NOMO-1 (cell line): ENCODE data around the gene DPYSL4.

ENCODE experiments used
- DNase-seq, 2 experiments: peaks; one replicate each; lab custom pipeline; 2025; ENCODE audit not compliant: unreplicated experiment in 2 of 2; lab: John Stamatoyannopoulos, UW

DPYSL4 gene

DNA sequence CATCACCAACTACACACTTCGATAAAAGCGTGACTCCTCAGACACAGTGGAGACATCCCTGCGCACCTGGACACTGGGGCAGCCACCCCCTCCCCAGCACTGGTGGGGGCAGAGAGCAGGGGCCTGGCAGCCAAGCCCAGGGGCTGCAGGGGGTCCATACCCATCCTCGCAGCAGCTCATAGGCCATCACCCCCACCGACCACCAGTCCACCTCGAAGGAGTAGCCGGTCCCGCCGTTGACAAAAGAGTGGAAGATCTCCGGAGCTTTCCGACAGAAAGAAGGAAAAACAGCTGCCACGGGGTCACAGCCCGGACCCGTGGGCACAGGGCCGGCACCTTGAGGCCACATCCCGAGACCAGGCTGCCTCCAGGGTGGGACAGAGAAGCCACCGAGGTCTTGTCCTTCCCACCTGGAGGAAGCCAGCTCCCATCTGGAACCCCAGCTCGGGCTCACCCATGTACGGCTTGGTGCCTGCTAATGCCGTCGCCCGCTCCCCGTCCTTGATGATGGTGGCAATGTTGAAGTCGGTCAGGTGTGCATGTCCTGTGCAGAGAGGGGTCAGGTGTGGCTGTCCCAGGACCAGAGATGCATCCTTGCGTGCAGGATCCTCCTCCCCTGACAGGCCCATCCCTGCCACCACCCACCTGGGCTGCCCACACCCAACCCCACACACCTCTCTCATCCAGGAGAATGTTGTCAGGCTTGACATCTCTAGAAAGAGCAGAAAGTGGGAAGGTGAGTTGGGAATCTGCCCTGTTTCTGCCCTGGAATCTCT lies 38.5 kb downstream of the DPYSL4 start:
- no peak for DNase-seq

DNA sequence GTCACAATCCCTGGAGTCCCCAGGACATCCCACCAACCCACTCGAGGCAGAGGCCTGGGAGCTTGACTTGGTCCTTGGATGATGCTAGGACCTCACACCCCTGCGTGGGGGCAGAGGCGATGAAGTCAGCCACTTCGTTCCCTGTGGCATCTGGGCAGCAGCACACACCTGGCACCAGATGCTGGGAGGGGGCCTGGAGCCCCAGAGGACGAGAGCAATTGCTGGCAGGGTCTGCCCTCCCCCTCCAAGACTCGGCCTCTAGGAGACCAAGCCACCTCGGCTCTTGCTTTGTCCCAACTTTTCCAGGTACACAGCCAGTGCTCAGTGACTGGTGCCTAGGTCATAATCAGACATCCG lies 39.1 kb downstream of the DPYSL4 start:
- DNase-seq = no peak

DNA sequence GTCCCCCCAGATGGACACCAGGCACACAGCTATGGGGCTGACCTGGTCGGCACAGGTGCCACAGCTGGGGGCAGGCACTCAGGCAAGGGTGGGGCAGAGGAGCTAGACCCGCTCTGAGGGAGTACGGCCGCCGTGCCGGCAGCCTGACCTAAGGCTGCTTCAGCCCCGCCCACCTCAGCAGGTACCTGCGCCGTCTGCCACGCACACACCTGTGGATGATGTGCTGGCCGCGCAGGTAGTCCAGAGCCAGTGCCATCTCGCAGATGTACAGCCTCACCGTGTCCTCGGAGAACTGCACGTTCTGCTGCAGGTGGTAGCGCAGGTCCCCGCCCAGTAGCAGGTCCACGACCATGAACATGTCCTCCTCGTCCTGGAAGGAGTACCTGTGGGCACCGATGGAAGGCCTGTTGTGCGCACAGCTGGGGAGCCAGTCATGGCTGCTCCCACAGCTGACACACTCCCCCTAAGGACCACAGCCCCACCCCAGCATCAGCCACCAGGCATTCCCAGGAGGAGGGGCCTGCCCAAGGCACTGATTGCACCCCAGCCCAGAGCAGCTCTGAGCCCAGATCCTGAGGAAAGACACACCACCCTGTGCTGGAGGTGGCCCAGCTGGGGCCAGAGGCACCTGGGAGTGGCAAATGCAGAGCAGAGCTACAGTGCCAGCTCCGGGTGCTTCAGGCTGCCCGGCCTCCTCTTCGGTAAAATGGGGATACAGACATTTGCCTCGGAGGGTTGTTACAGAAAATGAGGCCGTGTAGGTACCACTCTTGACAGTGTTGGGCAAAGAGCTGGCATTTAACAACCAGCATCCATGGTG lies 40.0 kb downstream of the DPYSL4 start:
- no peak for DNase-seq

DNA sequence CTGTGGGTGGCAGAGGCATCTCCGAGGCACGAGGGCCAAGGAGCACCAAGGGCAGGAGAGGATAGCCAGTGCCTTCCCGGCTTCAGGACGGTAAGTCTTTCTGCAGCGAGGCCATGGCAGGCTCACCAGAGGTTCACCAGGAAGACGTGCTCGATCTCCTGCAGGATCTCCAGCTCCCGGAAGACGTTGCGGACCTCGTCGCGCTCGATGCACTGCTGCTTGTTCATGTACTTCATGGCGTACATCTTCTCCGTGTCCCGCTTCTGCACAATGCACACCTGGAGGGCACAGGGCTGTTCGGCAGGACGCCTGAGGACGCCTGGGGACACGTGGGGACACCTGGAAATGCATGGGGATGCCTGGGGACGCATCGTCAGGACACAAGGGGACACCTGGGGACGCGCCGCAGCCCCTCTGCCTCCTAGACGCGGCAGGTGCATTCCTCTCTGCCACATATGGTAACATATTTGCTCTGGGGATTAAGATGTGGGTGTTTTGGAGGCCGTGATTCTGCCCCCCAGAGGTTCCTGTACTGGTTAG lies 41.2 kb downstream of the DPYSL4 start:
- DNase-seq = no peak

DNA sequence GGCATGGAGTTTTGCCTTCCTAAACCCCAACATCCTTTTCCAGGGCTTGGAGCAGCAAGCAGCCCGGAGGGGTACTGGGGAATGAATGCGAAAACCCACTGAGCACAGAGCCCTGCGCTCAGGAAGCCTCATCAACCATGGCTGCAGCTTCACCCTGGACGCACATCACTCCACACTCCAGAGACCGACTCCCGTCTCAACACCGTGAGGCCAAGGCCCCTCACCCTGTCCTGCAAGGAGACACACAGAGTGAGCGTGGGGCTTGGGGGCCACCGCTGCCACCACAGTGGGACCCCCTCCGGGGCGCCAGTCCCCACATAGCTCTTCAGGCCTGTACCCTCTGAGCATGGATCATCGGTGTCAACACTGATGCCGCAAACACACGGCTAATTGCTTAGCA lies 41.9 kb downstream of the DPYSL4 start:
- DNase-seq = no peak

DNA sequence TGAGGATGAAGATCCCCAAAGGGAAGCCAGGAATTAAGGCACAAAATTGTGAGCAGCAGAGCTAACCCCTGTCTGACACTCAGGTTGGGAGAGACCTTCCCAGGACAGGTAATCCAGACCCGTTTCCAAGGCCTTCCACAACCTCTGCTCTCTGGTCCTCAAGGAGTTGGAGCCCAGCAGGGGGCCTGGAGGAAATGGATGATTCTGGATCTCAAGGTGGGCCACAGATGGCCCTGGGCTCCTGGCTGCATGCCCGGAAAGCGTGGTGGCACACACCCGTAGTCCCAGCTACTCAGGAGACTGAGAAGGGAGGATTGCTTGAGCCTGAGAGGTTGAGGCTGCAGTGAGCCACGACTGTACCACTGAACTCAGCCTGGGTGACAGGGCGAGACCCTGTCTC lies 42.3 kb downstream of the DPYSL4 start:
- no peak for DNase-seq

DNA sequence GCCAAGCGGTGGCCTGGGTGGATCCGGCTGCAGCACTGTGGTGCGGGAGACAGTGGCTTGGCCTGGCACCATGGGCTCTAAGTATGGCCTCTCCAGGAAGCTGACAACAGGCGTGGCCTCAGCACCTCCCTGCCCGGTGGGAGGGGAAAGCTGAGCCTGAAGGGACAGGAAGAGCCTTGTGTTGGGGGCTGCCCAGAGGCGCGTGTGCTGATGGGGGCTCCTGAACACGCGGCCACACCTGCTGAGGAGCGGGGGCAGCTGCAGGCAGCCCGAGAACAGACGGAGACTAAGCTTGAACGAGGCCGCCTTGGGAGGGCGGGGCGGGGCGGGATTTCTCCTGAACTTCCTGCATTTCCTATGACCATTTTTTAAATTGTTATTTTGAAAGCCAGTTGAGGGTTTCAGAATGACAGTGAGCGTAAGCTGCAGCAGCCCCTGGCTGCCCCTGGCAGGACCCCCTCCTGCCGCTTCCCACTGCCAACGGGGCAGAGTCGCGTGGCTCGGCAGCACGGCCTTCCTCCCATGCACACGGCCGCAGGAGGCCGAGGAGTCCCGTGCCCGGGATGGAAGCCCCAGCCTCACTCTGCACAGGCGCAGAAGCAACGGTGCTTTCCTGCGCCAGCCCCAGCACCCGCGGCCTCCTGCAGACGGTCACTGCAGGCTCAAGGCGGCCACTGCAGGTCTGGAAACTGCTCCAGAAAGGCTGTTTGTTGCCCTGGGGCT lies 43.2 kb downstream of the DPYSL4 start:
- no peak for DNase-seq

DNA sequence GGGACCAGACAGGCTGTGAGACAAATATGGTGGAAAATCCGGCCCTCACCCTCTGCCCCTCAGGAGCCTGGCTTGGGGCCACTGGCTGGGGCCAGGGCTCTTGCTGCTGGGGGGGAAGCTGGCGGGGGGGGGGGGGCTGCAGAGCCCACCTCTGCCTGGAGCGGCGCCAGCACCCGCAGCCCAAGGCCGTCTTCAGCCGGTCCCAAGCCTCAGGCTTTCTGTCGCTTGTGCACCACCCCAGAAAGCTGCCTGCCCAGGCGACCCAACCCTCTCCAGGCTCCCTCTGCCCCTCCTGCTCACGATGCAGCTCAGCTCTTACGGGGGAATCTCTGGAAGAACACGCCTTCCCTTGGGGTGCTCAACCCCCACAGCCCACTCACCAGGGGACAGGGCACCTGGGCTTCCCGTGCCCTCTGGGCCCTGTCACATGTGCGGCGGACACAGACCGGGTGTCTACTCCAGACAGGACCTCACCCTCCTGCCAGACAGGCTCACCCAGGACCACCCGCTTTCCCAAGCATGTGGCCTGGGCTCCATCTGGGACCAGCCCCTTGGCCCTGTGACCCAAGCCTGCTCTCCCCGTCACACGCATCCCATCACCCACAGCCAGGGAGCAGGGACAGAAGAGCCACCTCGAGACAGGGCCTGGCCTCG lies 43.9 kb downstream of the DPYSL4 start:
- DNase-seq = no peak

DNA sequence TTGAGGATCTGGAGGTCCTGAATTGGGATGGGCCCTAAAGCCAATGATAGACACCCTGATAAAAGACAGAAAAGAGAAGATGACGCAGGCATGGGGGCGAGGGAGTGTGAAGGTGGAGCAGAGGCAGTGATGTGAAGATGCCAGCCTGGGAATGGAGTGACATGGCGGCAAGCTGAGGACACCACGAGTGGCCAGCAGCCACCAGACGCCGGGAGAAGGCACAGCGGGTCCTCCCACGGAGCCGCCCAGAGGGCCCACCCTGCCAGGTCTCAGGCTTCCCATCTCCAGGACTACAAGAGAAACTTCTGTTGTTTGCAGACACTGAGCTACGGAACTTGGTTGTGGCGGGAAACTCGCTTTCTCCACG lies 44.9 kb downstream of the DPYSL4 start:
- DNase-seq = no peak

DNA sequence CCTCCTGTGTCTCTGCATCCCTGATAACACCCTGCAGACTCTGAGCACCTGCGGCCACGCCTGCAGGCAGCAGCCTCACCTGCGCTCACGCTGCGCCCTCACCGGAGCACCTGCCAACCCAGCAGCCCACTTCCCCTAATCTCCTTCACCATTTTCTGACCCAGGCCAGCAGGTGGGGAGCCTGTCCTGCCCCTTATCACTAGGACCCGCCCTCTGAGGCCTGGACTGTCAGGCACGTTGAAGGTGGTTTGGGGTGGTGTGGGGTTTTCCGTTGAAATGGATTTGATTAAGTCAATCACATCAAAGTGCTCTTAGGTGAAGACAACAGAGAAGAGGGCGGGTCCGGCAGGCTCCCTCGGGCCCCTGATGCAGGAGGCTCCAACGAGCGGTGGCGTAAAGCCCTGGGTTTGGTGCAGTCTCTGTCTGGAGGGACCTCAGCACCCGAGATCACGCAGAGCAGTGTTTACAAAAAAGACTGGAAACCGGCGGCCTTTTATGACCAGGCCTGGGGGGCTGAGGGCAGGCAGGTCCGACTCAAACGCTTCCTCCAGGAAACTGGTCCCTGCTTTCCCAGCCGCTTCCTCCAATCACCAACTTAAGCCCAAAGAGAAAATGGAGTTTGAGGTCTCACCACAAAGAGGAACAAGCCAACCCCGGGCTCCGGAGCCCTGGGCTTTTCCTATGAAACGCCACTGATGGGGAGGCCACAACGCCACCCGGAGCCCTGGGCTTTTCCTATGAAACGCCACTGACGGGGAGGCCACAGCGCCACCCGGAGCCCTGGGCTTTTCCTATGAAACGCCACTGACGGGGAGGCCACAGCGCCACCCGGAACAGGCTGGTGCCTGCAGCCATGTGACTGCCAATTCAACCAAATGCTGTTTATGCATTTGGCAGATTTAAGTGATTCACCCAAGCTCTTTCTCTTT lies 45.5 kb downstream of the DPYSL4 start:
- DNase-seq = peak; percentile 75

DNA sequence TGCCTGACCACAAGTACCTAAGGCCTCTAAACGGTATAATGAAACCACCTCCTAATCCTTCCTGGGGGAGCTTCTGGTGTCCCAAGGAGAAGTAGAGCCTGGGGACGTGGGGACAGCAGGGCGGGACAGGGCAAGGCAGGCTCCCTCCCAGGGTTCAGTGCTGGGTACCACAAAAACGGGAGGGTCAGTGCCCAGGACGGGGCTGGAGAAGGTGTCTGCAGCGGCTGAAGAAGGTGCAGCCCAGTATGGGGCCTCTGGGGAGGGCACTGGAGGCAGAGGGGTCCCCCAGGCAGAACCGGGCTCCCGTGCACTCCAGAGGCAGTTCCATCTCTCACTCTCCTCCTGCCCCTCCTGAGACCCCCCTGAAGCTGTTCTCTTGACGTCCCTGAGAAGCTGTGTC lies 46.2 kb downstream of the DPYSL4 start:
- no peak for DNase-seq

DNA sequence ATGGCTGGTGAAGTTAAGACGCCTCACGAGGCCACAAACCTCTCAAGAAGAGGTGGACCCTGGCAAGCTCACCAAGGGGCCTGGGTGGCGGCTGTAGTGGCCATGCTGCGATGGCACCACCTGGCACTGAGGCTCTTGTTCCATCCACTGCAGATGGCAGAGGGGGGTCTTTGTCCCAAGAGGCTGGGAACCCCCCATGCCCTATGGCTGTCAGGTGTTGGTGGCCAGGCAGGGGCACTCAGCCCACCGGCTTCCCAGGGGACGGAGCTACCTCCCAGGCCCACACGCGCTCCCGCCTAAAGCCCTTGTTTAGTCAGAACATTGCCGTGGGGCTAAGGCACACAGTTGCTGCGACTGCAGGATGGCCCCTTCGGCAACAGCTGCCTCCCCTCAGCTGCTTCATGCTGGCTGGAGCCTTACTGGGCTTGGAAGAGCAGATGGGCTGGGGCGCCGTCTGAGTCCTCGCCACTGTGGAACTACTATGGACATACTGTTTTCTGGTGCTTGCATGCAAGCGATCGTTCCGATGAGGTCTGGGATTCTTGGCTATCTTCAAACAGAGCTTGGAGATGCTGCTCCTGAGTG lies 46.8 kb downstream of the DPYSL4 start:
- no peak for DNase-seq

DNA sequence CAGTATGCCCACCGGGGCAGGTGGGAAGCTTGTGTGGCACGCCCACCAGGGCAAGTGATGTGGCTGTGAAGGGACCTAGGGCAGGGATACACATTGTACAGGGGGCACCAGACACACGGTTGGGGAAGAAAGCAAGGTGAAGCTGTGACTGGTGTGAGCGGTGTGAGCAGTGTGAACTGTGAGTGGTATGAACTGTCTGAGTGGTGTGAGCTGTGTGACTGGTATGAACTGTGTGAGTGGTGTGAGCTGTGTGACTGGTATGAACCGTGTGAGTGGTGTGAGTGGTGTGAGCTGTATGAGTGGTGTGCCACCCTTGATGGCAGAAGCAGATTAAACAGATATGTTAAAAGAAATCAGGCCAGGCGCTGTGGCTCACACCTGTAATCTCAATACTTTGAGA lies 48.1 kb downstream of the DPYSL4 start:
- DNase-seq = no peak

DNA sequence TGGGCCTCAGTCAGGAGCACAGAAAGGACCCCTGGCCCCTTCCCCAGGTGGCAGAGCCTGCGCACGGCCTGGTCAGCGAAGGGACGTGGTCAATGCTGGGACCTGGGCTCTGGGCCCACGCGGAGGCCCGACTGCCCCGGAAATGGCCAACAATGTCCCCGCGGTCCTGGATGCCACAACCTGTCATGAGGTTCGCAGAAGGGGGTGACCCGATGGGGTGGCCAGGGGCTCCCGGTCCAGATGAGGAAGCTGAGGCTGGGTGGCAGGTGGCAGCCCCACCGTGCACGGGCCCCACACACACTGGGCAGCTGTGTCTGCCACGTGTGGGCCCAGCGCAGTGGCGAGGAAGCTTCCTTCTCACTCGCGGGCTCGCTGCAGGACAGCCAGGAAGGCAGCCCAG lies 49.4 kb downstream of the DPYSL4 start:
- no peak for DNase-seq

DNA sequence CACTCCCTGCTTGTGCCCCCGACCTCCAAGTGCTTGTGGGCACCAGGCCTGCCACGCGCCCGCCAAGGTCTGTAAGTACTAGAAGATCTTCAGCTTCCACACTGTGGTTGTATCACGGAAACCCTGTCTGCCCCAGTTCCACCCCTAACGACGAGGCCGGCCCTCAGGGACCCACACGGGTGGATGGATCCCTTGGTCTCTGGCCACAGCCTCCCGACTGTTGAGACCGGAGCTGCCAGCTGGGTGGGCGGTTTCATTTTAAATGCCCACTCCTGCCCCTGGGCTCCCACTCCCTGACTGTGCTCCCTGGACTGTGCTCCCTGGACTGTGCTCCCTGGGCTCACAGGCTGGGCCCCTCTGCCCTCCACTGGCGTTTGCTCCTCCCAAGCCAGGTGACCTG lies 50.1 kb downstream of the DPYSL4 start:
- DNase-seq = no peak

DNA sequence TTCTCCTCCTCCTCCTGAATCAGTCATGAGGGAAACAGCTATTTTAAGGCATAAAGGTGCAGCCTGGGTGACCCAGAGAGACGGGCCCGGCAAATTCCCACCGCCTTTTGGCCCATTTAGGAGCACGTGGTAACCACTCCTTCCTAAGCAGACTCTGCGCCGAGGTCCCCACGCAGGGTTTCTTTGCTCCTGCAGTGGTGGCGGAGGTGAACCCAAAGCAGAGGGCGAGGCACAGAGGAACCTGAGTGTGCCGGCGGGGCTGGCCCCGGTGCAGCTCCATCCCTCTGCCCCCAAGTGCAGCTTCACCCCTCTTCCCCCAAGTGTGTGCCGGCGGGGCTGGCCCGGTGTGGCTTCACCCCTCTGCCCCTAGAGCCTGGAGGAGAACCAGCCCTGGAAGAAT lies 50.6 kb downstream of the DPYSL4 start:
- no peak for DNase-seq

DNA sequence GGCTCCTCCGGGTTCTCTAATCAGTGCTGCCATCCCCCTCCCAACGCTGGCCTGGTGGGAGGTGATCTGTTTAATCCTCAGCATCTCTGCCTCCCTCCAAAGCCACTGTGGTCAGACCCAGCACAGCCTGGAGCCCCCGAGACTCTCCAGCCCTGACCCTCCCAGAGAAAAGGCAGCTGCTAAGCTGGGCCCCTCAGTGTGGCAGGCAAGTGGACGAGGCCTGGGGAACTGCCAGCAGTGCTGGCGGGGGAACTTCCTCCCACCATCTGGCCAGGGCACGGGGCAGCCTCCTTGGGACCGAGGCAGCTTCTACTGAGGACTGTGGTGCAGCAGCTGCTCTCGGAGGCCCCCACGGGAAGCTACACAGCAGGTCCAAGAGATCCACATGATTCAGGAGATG lies 51.1 kb downstream of the DPYSL4 start:
- no peak for DNase-seq

DNA sequence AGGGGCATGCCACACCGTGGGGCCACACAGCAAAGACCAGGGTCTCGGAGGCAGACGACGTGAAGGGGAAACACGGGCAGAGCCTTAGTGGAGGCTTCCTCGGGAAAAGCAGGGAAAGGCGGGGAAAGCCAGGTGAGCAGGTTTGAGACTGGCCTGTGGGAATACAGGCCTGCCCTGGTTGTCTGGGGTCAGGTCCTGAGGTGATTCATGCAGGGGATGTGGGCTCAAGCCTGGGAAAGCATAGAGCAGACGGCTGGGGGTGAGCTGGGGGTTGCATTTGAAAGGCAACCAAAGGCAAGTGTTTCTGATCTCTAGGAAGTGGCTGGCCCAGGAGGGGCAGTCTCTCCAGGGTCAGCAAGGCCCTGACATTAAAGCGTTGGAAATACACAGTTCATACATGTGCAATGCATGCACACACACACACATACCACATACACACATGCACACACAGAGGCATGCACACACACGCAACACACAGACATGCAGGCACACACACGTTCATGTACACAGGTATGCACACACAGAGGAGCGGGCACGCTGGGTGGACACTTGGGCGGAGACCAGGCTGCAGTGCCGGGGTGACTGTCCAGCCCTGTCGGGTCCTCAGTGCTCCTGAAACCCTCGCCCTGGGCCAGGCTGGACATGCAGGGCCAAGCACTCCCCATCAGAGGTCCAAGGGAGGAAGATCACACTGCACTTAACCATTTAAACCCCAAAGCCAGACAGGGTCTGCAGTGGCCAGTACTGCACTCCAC lies 51.8 kb downstream of the DPYSL4 start:
- no peak for DNase-seq
